GM12801 (cell line): ENCODE measurements around the gene AOC3.

Experiments used
- TF ChIP-seq, protein P1 (sequence below): IDR thresholded peaks from one replicate; pipeline ENCODE4 v1.5.1; 2011; ENCODE audit warnings: control low read depth; ENCODE audit not compliant: insufficient read length; ENCODE audit errors: extremely low read depth

The AOC3 gene, protein sequence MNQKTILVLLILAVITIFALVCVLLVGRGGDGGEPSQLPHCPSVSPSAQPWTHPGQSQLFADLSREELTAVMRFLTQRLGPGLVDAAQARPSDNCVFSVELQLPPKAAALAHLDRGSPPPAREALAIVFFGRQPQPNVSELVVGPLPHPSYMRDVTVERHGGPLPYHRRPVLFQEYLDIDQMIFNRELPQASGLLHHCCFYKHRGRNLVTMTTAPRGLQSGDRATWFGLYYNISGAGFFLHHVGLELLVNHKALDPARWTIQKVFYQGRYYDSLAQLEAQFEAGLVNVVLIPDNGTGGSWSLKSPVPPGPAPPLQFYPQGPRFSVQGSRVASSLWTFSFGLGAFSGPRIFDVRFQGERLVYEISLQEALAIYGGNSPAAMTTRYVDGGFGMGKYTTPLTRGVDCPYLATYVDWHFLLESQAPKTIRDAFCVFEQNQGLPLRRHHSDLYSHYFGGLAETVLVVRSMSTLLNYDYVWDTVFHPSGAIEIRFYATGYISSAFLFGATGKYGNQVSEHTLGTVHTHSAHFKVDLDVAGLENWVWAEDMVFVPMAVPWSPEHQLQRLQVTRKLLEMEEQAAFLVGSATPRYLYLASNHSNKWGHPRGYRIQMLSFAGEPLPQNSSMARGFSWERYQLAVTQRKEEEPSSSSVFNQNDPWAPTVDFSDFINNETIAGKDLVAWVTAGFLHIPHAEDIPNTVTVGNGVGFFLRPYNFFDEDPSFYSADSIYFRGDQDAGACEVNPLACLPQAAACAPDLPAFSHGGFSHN

DNA sequence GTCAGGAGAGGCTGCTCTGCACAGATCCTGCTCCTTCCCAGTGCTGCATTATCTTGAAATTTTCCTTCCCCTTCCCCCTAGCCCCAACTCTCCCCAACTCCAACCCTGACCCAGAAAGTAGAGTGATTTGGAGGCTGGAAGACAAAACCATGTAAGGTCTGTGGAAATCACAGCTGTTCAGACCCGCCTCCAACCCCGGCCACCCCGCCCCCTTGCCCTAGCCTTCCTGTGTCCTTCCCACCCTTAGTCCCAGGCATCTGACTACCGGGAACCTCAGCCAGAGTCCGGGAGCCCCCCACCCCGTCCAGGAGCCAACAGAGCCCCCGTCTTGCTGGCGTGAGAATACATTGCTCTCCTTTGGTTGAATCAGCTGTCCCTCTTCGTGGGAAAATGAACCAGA, at the start of gene AOC3:
Gene AOC3, plus strand, starts transcription at position 246 of the 400 bp plus-strand sequence. Its CDS starts 145 bp downstream, at position 391.
- TF ChIP-seq, protein P1, sequence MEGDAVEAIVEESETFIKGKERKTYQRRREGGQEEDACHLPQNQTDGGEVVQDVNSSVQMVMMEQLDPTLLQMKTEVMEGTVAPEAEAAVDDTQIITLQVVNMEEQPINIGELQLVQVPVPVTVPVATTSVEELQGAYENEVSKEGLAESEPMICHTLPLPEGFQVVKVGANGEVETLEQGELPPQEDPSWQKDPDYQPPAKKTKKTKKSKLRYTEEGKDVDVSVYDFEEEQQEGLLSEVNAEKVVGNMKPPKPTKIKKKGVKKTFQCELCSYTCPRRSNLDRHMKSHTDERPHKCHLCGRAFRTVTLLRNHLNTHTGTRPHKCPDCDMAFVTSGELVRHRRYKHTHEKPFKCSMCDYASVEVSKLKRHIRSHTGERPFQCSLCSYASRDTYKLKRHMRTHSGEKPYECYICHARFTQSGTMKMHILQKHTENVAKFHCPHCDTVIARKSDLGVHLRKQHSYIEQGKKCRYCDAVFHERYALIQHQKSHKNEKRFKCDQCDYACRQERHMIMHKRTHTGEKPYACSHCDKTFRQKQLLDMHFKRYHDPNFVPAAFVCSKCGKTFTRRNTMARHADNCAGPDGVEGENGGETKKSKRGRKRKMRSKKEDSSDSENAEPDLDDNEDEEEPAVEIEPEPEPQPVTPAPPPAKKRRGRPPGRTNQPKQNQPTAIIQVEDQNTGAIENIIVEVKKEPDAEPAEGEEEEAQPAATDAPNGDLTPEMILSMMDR: no peak

DNA sequence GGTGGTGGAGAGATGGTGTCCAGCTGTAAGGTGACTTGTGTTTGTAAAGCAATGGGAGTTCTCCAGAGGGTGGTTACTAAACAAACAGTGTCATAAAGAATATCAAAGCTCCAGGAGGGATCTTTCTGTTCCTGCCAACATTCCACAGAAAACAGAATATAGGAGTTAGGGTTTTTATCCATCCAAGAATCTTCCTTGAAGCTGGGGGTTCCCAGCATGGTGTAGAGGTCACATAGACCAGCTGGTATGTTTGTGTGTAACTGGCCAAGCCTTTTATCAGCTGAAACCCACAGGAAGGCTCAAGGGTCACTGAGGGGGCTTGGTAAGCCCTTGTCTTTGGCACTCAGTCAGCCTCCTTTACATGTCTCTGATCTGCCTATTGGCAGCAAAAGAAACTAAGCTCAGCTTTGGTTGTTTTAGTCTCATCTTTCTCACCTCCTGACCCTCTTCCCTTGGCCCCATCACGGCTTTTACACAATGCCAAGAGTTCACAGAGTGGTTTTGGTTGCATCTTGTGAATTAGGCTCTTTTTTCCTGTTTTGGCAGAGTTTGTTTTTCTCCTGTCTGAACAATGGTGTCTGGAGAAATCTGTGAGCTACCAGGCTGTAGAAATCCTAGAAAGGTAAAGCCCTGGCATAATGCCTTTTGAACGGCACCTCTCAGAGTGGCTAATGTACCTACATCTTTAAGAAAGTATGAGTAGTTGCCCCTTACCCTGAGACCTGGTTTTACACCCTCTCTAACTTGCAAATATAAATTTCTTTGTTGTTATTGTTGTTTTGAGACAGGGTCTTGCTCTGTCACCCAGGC, 47.7 kb upstream of the AOC3 start:
- TF ChIP-seq, protein P1: no peak

DNA sequence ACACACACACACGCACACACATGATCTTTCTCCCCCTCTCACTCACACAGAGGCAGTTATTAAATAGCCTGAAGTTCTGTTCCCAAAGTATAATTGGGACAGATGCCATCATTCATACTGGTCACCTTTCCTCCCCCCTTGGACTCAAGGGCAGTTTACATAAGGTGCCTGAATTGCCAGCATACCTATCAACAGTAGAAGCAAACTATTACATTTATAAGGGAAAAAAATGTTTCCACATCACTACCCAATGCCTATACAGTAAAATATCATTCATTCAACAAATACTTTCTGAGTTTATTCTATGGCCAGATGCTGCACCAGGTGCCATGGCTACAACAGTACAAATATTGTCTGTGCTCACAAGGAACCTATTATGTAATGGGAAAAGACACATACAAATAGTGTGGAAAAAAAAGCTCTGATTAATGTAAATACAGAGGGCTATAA, 46.1 kb upstream of the AOC3 start:
- TF ChIP-seq, protein P1: no peak

DNA sequence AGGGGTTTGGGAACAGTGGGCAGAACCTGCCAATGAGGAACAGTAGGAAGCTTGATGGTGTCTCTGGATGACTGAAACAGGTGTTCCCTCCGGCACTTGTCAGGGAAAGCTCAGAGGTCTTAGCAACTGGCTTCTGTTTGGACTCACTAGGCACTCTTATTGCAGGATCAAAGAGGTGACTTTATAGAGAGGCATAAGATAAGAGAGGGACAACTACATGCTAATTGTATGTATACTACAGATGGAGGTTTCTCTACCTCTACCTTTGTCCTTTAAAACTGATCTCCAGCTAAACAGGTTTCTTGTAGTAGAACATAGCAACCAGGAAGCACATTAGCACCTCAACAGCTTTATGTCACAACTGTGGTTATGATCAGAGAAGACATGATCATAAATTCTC, 44.8 kb upstream of the AOC3 start:
- TF ChIP-seq, protein P1: no peak

DNA sequence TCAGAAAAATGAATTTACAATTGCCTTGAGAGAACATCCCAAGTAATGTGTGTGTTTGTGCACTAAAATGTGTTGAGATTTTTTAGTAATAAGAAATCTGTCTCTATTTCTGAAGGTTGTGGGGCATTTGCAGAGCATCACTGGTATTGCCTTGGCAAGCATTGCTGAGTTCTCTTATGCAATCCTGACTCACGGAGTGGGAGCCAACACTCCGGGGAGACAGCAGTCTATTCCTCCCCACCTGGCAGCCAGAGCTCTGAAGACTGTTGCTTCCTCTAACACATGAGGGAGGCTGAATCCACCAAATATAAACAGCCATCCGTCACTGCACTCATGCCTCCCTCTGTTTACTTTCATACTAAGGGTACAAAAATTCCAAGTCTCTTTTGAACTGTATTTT, 41.7 kb upstream of the AOC3 start:
- TF ChIP-seq, protein P1: no peak

DNA sequence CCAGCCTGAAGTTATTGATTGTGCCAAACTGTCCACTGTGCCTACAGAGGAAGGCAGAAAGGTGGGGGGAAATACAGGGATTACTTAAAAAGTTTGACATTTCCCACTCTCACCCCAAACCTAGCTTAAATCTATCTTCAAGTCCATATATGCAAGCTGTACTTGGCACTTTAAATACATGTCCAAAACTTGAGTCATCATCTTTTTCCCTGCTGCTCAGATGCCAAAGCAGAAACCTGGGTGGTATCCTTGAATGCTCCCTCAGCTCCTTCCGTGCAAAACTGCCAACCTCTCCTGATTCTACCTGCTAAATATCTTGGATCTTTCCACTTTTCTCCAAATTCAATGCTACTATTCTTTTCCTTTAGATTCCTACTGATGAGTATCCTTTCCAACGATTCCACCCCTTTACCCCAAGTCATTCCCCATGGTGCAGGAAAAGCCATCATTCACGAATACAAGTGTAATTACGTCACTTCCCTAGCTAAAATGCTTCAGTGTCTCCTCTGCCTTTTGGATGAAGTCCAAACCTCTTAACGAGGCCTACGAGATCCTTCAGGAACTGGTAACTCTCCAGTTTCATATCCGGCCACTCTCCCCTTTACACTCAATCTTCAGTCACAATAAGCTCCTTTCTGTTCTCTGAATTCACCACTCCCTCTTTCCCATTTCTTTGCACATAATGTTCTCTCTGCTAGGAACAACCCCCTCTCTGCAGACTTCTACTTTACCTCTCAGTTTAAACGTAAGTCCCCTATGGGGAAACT, 36.2 kb upstream of the AOC3 start:
- TF ChIP-seq, protein P1: no peak
